ENCODE data around the gene KCNJ4. TPM values are rescaled to one million over a fixed set of nuclear protein-coding genes. Genes with fewer than 3 reads are reported as not detected.
A peak's percentile ranks its signal among the peaks of the same experiment; 100 is the strongest.
"Not testable (repeated sequence)": the region's sequence is repeated elsewhere in the genome, so short reads cannot be mapped to it uniquely, and the experiment has no call there.

The KCNJ4 gene
- polyA plus RNA-seq, 1 donor (not counting 4 experiments of a cell fraction or from before 2014, with no cell fraction given) = not detected

DNA sequence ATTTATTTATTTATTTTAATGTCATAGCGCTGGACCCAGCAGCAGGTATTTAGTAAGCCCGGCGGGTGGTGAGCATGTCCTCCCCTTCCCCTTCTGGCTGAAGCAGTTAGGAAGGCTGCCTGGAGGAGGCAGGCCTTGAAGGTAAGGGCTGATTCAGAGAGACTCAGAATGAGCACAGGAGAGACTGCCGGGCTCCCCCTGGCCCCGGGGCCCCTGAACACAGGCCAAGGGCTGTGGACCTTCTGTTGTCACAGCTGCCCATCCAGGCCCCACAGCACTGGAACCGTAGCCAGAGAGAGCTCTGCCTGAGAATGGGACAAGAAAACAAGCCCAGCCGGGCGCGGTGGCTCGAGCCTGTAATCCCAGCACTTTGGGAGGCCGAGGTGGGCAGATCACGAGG, 52.8 kb downstream of the KCNJ4 start:
- Histone ChIP-seq H3K4me2 (ENCODE audit: control insufficient read depth, extremely low read depth, insufficient read depth, low read depth, low read length) (no peak overlapping the region), H3K9me3 (ENCODE audit: control insufficient read depth, low read depth, low read length) (no peaks in the 10 kb centered on the region), H3K27me3 (ENCODE audit: control insufficient read depth, extremely low read depth, insufficient read depth, low read length) (peaks cover 7% of the 10 kb centered on the region), H3K36me3 (ENCODE audit: control insufficient read depth in 2 of 2, extremely low read depth in 1 of 2, insufficient read depth in 2 of 2, low read length in 2 of 2) (no peaks in the 10 kb centered on the region), H3K79me2 (ENCODE audit: control insufficient read depth, insufficient read depth, low read length) (peaks cover 2% of the 10 kb centered on the region), H3K4me1 (ENCODE audit: control insufficient read depth, extremely low read depth, insufficient read depth, low read length) (no peaks in the 10 kb centered on the region), H2AFZ (ENCODE audit: control insufficient read depth, low read length) (no peak overlapping the region), H3K9ac (ENCODE audit: control insufficient read depth, extremely low read depth, insufficient read depth, low read length) (no peak overlapping the region), H4K20me1 (ENCODE audit: control insufficient read depth, extremely low read depth, insufficient read depth, low read length) (no peaks in the 10 kb centered on the region), H3K4me3 (ENCODE audit: control insufficient read depth in 2 of 3, extremely low read depth in 1 of 3, insufficient read depth in 2 of 3, low read depth in 1 of 3, low read length in 3 of 3) (no peak overlapping the region), H3K27ac (ENCODE audit: control insufficient read depth, insufficient read depth, low read length) (no peak overlapping the region), H3K9me1 (ENCODE audit: control insufficient read depth, extremely low read depth, insufficient read depth, low read length) (no peaks in the 10 kb centered on the region)
- FAIRE-seq (no peak), DNase-seq (ENCODE audit: low read depth, low spot score) (no peak)
- dilution Hi-C loops (cut with MboI; ENCODE audit: extremely low pct_ligation_motif_present, low sequenced_read_pairs) = no loop called here
- TF ChIP-seq, protein P1, sequence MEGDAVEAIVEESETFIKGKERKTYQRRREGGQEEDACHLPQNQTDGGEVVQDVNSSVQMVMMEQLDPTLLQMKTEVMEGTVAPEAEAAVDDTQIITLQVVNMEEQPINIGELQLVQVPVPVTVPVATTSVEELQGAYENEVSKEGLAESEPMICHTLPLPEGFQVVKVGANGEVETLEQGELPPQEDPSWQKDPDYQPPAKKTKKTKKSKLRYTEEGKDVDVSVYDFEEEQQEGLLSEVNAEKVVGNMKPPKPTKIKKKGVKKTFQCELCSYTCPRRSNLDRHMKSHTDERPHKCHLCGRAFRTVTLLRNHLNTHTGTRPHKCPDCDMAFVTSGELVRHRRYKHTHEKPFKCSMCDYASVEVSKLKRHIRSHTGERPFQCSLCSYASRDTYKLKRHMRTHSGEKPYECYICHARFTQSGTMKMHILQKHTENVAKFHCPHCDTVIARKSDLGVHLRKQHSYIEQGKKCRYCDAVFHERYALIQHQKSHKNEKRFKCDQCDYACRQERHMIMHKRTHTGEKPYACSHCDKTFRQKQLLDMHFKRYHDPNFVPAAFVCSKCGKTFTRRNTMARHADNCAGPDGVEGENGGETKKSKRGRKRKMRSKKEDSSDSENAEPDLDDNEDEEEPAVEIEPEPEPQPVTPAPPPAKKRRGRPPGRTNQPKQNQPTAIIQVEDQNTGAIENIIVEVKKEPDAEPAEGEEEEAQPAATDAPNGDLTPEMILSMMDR (optimal IDR thresholded peaks at IDR 0.05 in 1 of 3, IDR thresholded peaks at IDR 0.05 in 1 of 3, conservative IDR thresholded peaks at IDR 0.05 in 1 of 3; ENCODE audit: extremely low read depth in 1 of 3, insufficient read depth in 2 of 3, low read length in 3 of 3) = no peak
- TF ChIP-seq EZH2 (IDR thresholded peaks at IDR 0.05; ENCODE audit: low read length) = no peak

DNA sequence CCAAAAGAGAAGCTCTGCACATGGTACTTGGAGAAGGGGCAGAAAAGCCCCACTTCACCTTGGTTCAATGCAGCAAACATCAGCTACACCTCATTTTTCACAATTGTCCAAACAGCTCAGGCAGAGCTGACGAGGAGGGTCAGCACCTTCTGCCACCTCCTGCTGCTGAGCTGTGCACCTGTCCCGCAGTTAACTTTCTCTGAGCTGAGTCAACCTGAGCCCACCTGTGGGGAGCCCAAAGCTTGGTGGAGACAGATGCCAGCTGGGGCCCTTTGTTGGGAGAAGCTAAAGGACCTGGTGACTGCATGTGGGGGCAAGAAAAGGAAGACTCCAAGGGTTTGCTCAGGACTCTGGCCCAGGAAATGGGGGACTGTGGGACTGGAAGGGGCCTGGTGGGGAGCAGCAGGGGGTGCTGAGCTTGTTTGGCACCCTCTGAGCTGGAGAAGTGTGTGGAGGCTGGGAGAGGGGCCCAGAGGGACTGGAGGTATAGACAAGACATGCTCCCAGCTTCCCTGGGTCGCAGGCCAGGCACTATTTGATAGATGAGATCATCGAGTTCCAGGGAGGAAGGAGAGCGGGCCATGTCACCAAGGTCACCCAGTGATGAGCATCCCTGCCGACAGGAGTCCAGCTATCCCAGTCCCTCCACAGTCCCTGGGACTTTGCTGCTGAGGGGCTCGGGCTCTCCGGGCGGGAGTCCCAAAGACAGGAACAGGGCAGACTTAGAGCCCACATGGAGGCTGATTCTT, 53.5 kb downstream of the KCNJ4 start:
- H3K4me3 ChIP-seq (ENCODE audit: control insufficient read depth in 2 of 3, extremely low read depth in 1 of 3, insufficient read depth in 2 of 3, low read depth in 1 of 3, low read length in 3 of 3) = no peak overlapping the region
- TF ChIP-seq EZH2 (IDR thresholded peaks at IDR 0.05; ENCODE audit: low read length) = no peak
- TF ChIP-seq, protein P1 (optimal IDR thresholded peaks at IDR 0.05 in 1 of 3, IDR thresholded peaks at IDR 0.05 in 1 of 3, conservative IDR thresholded peaks at IDR 0.05 in 1 of 3; ENCODE audit: extremely low read depth in 1 of 3, insufficient read depth in 2 of 3, low read length in 3 of 3) = no peak
- no peak overlapping the region for H3K9ac ChIP-seq (ENCODE audit: control insufficient read depth, extremely low read depth, insufficient read depth, low read length)
- no peaks in the 10 kb centered on the region for H4K20me1 ChIP-seq (ENCODE audit: control insufficient read depth, extremely low read depth, insufficient read depth, low read length)
- no peak overlapping the region for H3K4me2 ChIP-seq (ENCODE audit: control insufficient read depth, extremely low read depth, insufficient read depth, low read depth, low read length)
- no peak for FAIRE-seq
- no peaks in the 10 kb centered on the region for H3K9me1 ChIP-seq (ENCODE audit: control insufficient read depth, extremely low read depth, insufficient read depth, low read length)
- H3K79me2 ChIP-seq (ENCODE audit: control insufficient read depth, insufficient read depth, low read length) = peaks cover 8% of the 10 kb centered on the region
- H3K4me1 ChIP-seq (ENCODE audit: control insufficient read depth, extremely low read depth, insufficient read depth, low read length) = peaks cover 6% of the 10 kb centered on the region
- no peak for DNase-seq (ENCODE audit: low read depth, low spot score)
- H3K36me3 ChIP-seq (ENCODE audit: control insufficient read depth in 2 of 2, extremely low read depth in 1 of 2, insufficient read depth in 2 of 2, low read length in 2 of 2) = no peaks in the 10 kb centered on the region
- H3K27ac ChIP-seq (ENCODE audit: control insufficient read depth, insufficient read depth, low read length) = no peak overlapping the region
- peaks cover 7% of the 10 kb centered on the region for H3K27me3 ChIP-seq (ENCODE audit: control insufficient read depth, extremely low read depth, insufficient read depth, low read length)
- dilution Hi-C loops (cut with MboI; ENCODE audit: extremely low pct_ligation_motif_present, low sequenced_read_pairs) = no loop called here
- no peaks in the 10 kb centered on the region for H3K9me3 ChIP-seq (ENCODE audit: control insufficient read depth, low read depth, low read length)
- no peak overlapping the region for H2AFZ ChIP-seq (ENCODE audit: control insufficient read depth, low read length)

DNA sequence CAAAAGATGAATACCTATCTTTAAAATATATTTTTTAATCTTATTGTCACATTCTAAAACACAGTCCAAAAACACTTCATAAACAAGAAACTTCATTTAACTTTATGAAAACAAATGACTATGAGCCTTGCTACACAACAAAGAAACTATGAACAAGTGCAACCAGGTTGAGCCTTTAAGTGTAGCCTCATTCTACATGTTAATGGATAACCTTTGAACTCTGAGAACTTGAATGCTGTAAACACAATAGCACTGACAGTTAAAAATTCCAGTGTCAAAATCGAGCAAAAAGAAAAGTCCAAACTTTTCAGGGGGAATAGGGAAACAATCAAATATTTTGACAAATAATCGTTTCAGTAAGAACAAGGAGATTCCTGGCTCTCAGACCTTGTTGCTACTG, 54.7 kb downstream of the KCNJ4 start:
- H3K4me2 ChIP-seq (ENCODE audit: control insufficient read depth, extremely low read depth, insufficient read depth, low read depth, low read length); H3K9me3 ChIP-seq (ENCODE audit: control insufficient read depth, low read depth, low read length); DNase-seq (ENCODE audit: low read depth, low spot score); dilution Hi-C loops (cut with MboI; ENCODE audit: extremely low pct_ligation_motif_present, low sequenced_read_pairs); H3K36me3 ChIP-seq (ENCODE audit: control insufficient read depth in 2 of 2, extremely low read depth in 1 of 2, insufficient read depth in 2 of 2, low read length in 2 of 2); H3K27ac ChIP-seq (ENCODE audit: control insufficient read depth, insufficient read depth, low read length); H3K27me3 ChIP-seq (ENCODE audit: control insufficient read depth, extremely low read depth, insufficient read depth, low read length); H4K20me1 ChIP-seq (ENCODE audit: control insufficient read depth, extremely low read depth, insufficient read depth, low read length); H3K4me1 ChIP-seq (ENCODE audit: control insufficient read depth, extremely low read depth, insufficient read depth, low read length); H3K9ac ChIP-seq (ENCODE audit: control insufficient read depth, extremely low read depth, insufficient read depth, low read length); H2AFZ ChIP-seq (ENCODE audit: control insufficient read depth, low read length); H3K4me3 ChIP-seq (ENCODE audit: control insufficient read depth in 2 of 3, extremely low read depth in 1 of 3, insufficient read depth in 2 of 3, low read depth in 1 of 3, low read length in 3 of 3); H3K9me1 ChIP-seq (ENCODE audit: control insufficient read depth, extremely low read depth, insufficient read depth, low read length): not testable (repeated sequence)
- FAIRE-seq = peak; percentile 66
- peaks cover 14% of the 10 kb centered on the region for H3K79me2 ChIP-seq (ENCODE audit: control insufficient read depth, insufficient read depth, low read length)
